WERI-Rb-1 (cell line): ENCODE data around the gene FRMPD2.
"Not testable (repeated sequence)": the region's sequence is repeated elsewhere in the genome, so short reads cannot be mapped to it uniquely, and the experiment has no call there.

Experiments used
- DNase-seq: peaks from one replicate; pipeline ENCODE4 v3.0.0-alpha.2; 2020
- H3K27ac ChIP-seq: fragments of 250-450 bp; sonication (Bioruptor Pico); 2 replicates; pipeline ENCODE4 v1.5.1; 2020; ENCODE audit warnings: mild to moderate bottlenecking, moderate library complexity
- H3K27me3 ChIP-seq: fragments of 250-450 bp; sonication (Bioruptor Pico); 2 replicates; pipeline ENCODE4 v1.5.1; 2021; ENCODE audit warnings: mild to moderate bottlenecking, low read depth, moderate library complexity; ENCODE audit not compliant: insufficient read depth, severe bottlenecking
- H3K36me3 ChIP-seq: fragments of 250-450 bp; sonication (Bioruptor Pico); 2 replicates; pipeline ENCODE4 v1.5.1; 2020; ENCODE audit warnings: mild to moderate bottlenecking, moderate library complexity
- H3K4me3 ChIP-seq: 2 replicates; pipeline ENCODE4 v1.5.1; 2011; ENCODE audit warnings: low read depth, mild to moderate bottlenecking, control low read depth, low read length
- H3K9me3 ChIP-seq: fragments of 250-450 bp; sonication (Bioruptor Pico); 2 replicates; pipeline ENCODE4 v1.5.1; 2021; ENCODE audit warnings: mild to moderate bottlenecking, moderate library complexity; ENCODE audit not compliant: severe bottlenecking
- CTCF ChIP-seq: IDR thresholded peaks from 2 replicates; pipeline ENCODE4 v1.5.1; 2011; ENCODE audit warnings: low read depth, mild to moderate bottlenecking, control low read depth, inconsistent platforms, low read length

The FRMPD2 gene

GRCh38 chr10:48184224-48184623, 90.3 kb downstream of the FRMPD2 start:
- Histone ChIP-seq H3K4me3 (no peak overlapping the region), H3K27me3 (no peaks in the 10 kb centered on the region), H3K9me3 (no peaks in the 10 kb centered on the region), H3K27ac (no peak overlapping the region), H3K36me3 (peaks cover 3% of the 10 kb centered on the region; the same call in 1 of the 2 replicates)
- DNase-seq = no peak
- TF ChIP-seq CTCF = no peak

- H3K27me3 ChIP-seq, H3K4me3 ChIP-seq, H3K9me3 ChIP-seq, H3K36me3 ChIP-seq: not testable (repeated sequence)
- peak overlapping the region; percentile 61 for H3K27ac ChIP-seq
- DNase-seq = peak; percentile 51
These were observed 101.8 kb downstream of the FRMPD2 start for GRCh38 chr10:48172715-48173114.

GRCh38 chr10:48160670-48161069, 113.8 kb downstream of the FRMPD2 start:
- H3K4me3 ChIP-seq, H3K9me3 ChIP-seq, H3K27ac ChIP-seq, H3K36me3 ChIP-seq, H3K27me3 ChIP-seq: not testable (repeated sequence)
- TF ChIP-seq CTCF = peak; percentile 20; the same call in 1 of the 2 replicates
- DNase-seq = peak; percentile 73

- H3K36me3 ChIP-seq, H3K27me3 ChIP-seq, H3K9me3 ChIP-seq, H3K27ac ChIP-seq, DNase-seq, H3K4me3 ChIP-seq: not testable (repeated sequence)
These were observed 114.3 kb downstream of the FRMPD2 start for GRCh38 chr10:48160163-48160562.

- not testable (repeated sequence) for H3K9me3 ChIP-seq, H3K4me3 ChIP-seq, H3K27me3 ChIP-seq, DNase-seq, H3K27ac ChIP-seq, H3K36me3 ChIP-seq
These were observed 120.0 kb downstream of the FRMPD2 start for GRCh38 chr10:48154211-48155140.

- not testable (repeated sequence) for H3K27ac ChIP-seq, H3K27me3 ChIP-seq, DNase-seq, H3K4me3 ChIP-seq, H3K36me3 ChIP-seq, H3K9me3 ChIP-seq
These were observed 126.9 kb downstream of the FRMPD2 start for GRCh38 chr10:48147643-48148042.

GRCh38 chr10:48143721-48144642, 130.5 kb downstream of the FRMPD2 start:
- H3K4me3 ChIP-seq, H3K9me3 ChIP-seq, H3K36me3 ChIP-seq, DNase-seq, H3K27ac ChIP-seq, H3K27me3 ChIP-seq: not testable (repeated sequence)

- H3K27ac ChIP-seq, H3K4me3 ChIP-seq: not testable (repeated sequence)
These were observed 133.5 kb downstream of the FRMPD2 start for GRCh38 chr10:48140949-48141348.

GRCh38 chr10:48139953-48140850, 134.3 kb downstream of the FRMPD2 start:
- H3K27ac ChIP-seq, DNase-seq, H3K4me3 ChIP-seq, H3K27me3 ChIP-seq, H3K9me3 ChIP-seq, H3K36me3 ChIP-seq: not testable (repeated sequence)

More at GRCh38 chr10:48140949-48141348, 133.5 kb downstream of the FRMPD2 start:
- H3K9me3 ChIP-seq, H3K36me3 ChIP-seq, H3K27me3 ChIP-seq, DNase-seq: not testable (repeated sequence)

- not testable (repeated sequence) for H3K27ac ChIP-seq, H3K9me3 ChIP-seq
These were observed 145.5 kb downstream of the FRMPD2 start for GRCh38 chr10:48128954-48129353.

GRCh38 chr10:48126251-48126650, 148.2 kb downstream of the FRMPD2 start:
- not testable (repeated sequence) for H3K36me3 ChIP-seq, DNase-seq

More at GRCh38 chr10:48128954-48129353, 145.5 kb downstream of the FRMPD2 start:
- not testable (repeated sequence) for DNase-seq, H3K36me3 ChIP-seq, H3K27me3 ChIP-seq, H3K4me3 ChIP-seq

More at GRCh38 chr10:48126251-48126650, 148.2 kb downstream of the FRMPD2 start:
- H3K9me3 ChIP-seq, H3K27me3 ChIP-seq, H3K27ac ChIP-seq, H3K4me3 ChIP-seq: not testable (repeated sequence)
